ENCODE data around the gene OR1I1. TPM values are rescaled to one million over a fixed set of nuclear protein-coding genes. Genes with fewer than 3 reads are reported as not detected.

Gene OR1I1
- total and polyA plus RNA-seq, 7 experiments from 2014 or later = not detected

Other genes with a start within 250 kb of the OR1I1 start
- gene OR7A5, start 247.0 kb upstream of the OR1I1 start, total RNA-seq = not detected
- gene OR7A5, start 247.0 kb upstream of the OR1I1 start, polyA plus RNA-seq = not detected
- gene OR7C1, start 247.0 kb upstream of the OR1I1 start, total RNA-seq = not detected
- gene OR7C1, start 247.0 kb upstream of the OR1I1 start, polyA plus RNA-seq = not detected
- gene OR7A10, start 233.3 kb upstream of the OR1I1 start, total RNA-seq = not detected
- not detected for gene OR7A10, start 233.3 kb upstream of the OR1I1 start, polyA plus RNA-seq
- not detected for gene OR7A17, start 196.1 kb upstream of the OR1I1 start, total RNA-seq
- gene OR7A17, start 196.1 kb upstream of the OR1I1 start, polyA plus RNA-seq = not detected
- gene OR7C2, start 140.7 kb upstream of the OR1I1 start, total RNA-seq = not detected
- not detected for gene OR7C2, start 140.7 kb upstream of the OR1I1 start, polyA plus RNA-seq
- not detected for gene SLC1A6, start 102.3 kb upstream of the OR1I1 start, total RNA-seq
- not detected for gene SLC1A6, start 102.3 kb upstream of the OR1I1 start, polyA plus RNA-seq
- not detected for gene CASP14, start 32.7 kb upstream of the OR1I1 start, total RNA-seq
- gene CASP14, start 32.7 kb upstream of the OR1I1 start, polyA plus RNA-seq = not detected
- gene SYDE1, start 25.2 kb downstream of the OR1I1 start, total RNA-seq = 1 to 10 TPM in 2 of 5 experiments, under 1 TPM in 2, not detected in 1; 0.41 to 2.1 (median 1.2) TPM
- under 1 TPM; 0.12 to 0.15 TPM for gene SYDE1, start 25.2 kb downstream of the OR1I1 start, polyA plus RNA-seq
- under 1 TPM in 4 of 5 experiments, not detected in 1; 0.19 to 0.80 (median 0.30) TPM for gene NOTCH3, start 118.8 kb downstream of the OR1I1 start, total RNA-seq
- gene NOTCH3, start 118.8 kb downstream of the OR1I1 start, polyA plus RNA-seq = not detected
- under 1 TPM in 2 of 5 experiments, not detected in 3; 0.32 to 0.42 TPM for gene EPHX3, start 150.2 kb downstream of the OR1I1 start, total RNA-seq
- gene EPHX3, start 150.2 kb downstream of the OR1I1 start, polyA plus RNA-seq = not detected

Data from naive thymus-derived CD4-positive, alpha-beta T cell (primary cell).